Nephron progenitor cell (in vitro differentiated cells): ENCODE measurements around the gene RAP1GAP2.
"Not testable (repeated sequence)": the region's sequence is repeated elsewhere in the genome, so short reads cannot be mapped to it uniquely, and the experiment has no call there.

Experiments
- DNase-seq: peaks from one replicate; pipeline ENCODE4 v3.0.0; 2021
- H3K27ac Mint-ChIP-seq: 2 replicates; pipeline ENCODE4 v1.8.0; 2021; ENCODE audit warnings: mild to moderate bottlenecking, moderate library complexity, mixed read lengths
- H3K27me3 Mint-ChIP-seq: 2 replicates; pipeline ENCODE4 v1.8.0; 2021; ENCODE audit warnings: mild to moderate bottlenecking, low read depth, mixed read lengths; ENCODE audit not compliant: poor library complexity
- H3K36me3 Mint-ChIP-seq: 2 replicates; pipeline ENCODE4 v1.8.0; 2021; ENCODE audit warnings: low read depth, mixed read lengths
- H3K4me1 Mint-ChIP-seq: 2 replicates; pipeline ENCODE4 v1.8.0; 2021; ENCODE audit warnings: mixed read lengths
- H3K4me3 Mint-ChIP-seq: 2 replicates; pipeline ENCODE4 v1.8.0; 2021; ENCODE audit warnings: mild to moderate bottlenecking, moderate library complexity, mixed read lengths
- H3K9me3 Mint-ChIP-seq: 2 replicates; pipeline ENCODE4 v1.8.0; 2021; ENCODE audit warnings: mild to moderate bottlenecking, moderate library complexity, mixed read lengths
- CTCF ChIP-seq: fragments of 200-600 bp; sonication (generic); IDR thresholded peaks from 2 replicates; pipeline ENCODE4 v1.5.0; 2021; ENCODE audit warnings: antibody characterized with exemption

Gene RAP1GAP2

GRCh38 chr17:2989855-2990254 lies 193.6 kb downstream of the RAP1GAP2 start:
- peaks cover 5% of the 10 kb centered on the region for H3K4me1 Mint-ChIP-seq
- H3K36me3 Mint-ChIP-seq, result no peaks in the 10 kb centered on the region
- DNase-seq, result no peak
- H3K27me3 Mint-ChIP-seq, result no peaks in the 10 kb centered on the region
- no peak for TF ChIP-seq CTCF
- H3K27ac Mint-ChIP-seq, result no peak overlapping the region
- no peak overlapping the region for H3K4me3 Mint-ChIP-seq
- no peaks in the 10 kb centered on the region for H3K9me3 Mint-ChIP-seq

- no peak overlapping the region for H3K27ac Mint-ChIP-seq
- no peak for TF ChIP-seq CTCF
- no peak overlapping the region for H3K4me3 Mint-ChIP-seq
- H3K4me1 Mint-ChIP-seq, result peaks cover 10% of the 10 kb centered on the region
- H3K36me3 Mint-ChIP-seq, result no peaks in the 10 kb centered on the region
- H3K9me3 Mint-ChIP-seq, result no peaks in the 10 kb centered on the region
- no peak for DNase-seq
- H3K27me3 Mint-ChIP-seq, result no peaks in the 10 kb centered on the region
Observed at GRCh38 chr17:2990396-2990795, 194.2 kb downstream of the RAP1GAP2 start.

GRCh38 chr17:2991396-2992180 lies 195.3 kb downstream of the RAP1GAP2 start:
- not testable (repeated sequence) for H3K4me3 Mint-ChIP-seq, H3K27me3 Mint-ChIP-seq, H3K36me3 Mint-ChIP-seq, H3K27ac Mint-ChIP-seq, DNase-seq, H3K9me3 Mint-ChIP-seq
- peaks cover 22% of the 10 kb centered on the region for H3K4me1 Mint-ChIP-seq

- no peak overlapping the region for H3K4me3 Mint-ChIP-seq
- no peak for TF ChIP-seq CTCF
- no peak overlapping the region for H3K27ac Mint-ChIP-seq
Observed at GRCh38 chr17:2994441-2994840, 198.2 kb downstream of the RAP1GAP2 start.

GRCh38 chr17:2995377-2995776 lies 199.1 kb downstream of the RAP1GAP2 start:
- peaks cover 3% of the 10 kb centered on the region for H3K27me3 Mint-ChIP-seq
- no peaks in the 10 kb centered on the region for H3K9me3 Mint-ChIP-seq
- H3K4me3 Mint-ChIP-seq, result peak overlapping the region; percentile 18
- H3K4me1 Mint-ChIP-seq, result peaks cover 37% of the 10 kb centered on the region
- no peaks in the 10 kb centered on the region for H3K36me3 Mint-ChIP-seq
- DNase-seq, result peak; percentile 30
- peak overlapping the region; percentile 62 for H3K27ac Mint-ChIP-seq
- no peak for TF ChIP-seq CTCF

More at GRCh38 chr17:2994441-2994840, 198.2 kb downstream of the RAP1GAP2 start:
- Mint-ChIP-seq H3K4me1 (peaks cover 37% of the 10 kb centered on the region), H3K9me3 (no peaks in the 10 kb centered on the region), H3K27me3 (peaks cover 3% of the 10 kb centered on the region), H3K36me3 (no peaks in the 10 kb centered on the region)
- DNase-seq, result no peak

GRCh38 chr17:2995886-2996809 lies 199.9 kb downstream of the RAP1GAP2 start:
- Mint-ChIP-seq H3K9me3 (no peaks in the 10 kb centered on the region), H3K36me3 (no peaks in the 10 kb centered on the region), H3K4me3 (peak overlapping the region; percentile 18), H3K27ac (no peak overlapping the region), H3K27me3 (peaks cover 3% of the 10 kb centered on the region), H3K4me1 (peaks cover 37% of the 10 kb centered on the region)
- TF ChIP-seq CTCF, result no peak
- DNase-seq, result no peak
